K562 (cell line): ENCODE data around the gene OTP. TPM values are rescaled to one million over a fixed set of nuclear protein-coding genes. Genes with fewer than 3 reads are reported as not detected.

Experiments
- ATAC-seq: fragments of 200-7000 bp; cut with Tn5 transposase; 3 replicates; pipeline ENCODE4 v1.9.1; 2020; ENCODE audit warnings: moderate library complexity
- BruUV-seq: library from RNA; stranded (reverse); fragments of 400-500 nt; replicated peaks from 2 replicates; lab custom pipeline; 2021; lab: Mats Ljungman, UMichigan
- CTCF ChIA-PET: fragments of 300-600 bp; formaldehyde crosslinking; extraction: SDS; loops from one replicate; lab custom pipeline; 2021; ENCODE audit warnings: low intra/inter-chr PET ratio; lab: Yijun Ruan, JAX
- POLR2A ChIA-PET: fragments of 300-600, 350-650 bp; sonication (Branson Sonifier 250); formaldehyde crosslinking; extraction: SDS; loops from one replicate; lab custom pipeline; 2021; ENCODE audit warnings: antibody characterized with exemption, inconsistent platforms; lab: Yijun Ruan, JAX
- DNase-seq, 4 experiments: peaks; one replicate each; pipeline versions ENCODE4 v3.0.0 to v3.0.0-alpha.2; 2011 to 2018; ENCODE audit warnings: low spot score in 3 of 4, mixed read lengths in 3 of 4; ENCODE audit errors: extremely low read depth in 1 of 4
- FAIRE-seq: peaks from 2 replicates; lab custom pipeline; 2011; peaks lifted over from hg19 to GRCh38; lab: Jason Lieb, UNC
- H2AFZ ChIP-seq: 2 replicates; pipeline ENCODE4 v1.6.0; 2011; ENCODE audit warnings: low read depth, low read length, control low read depth, inconsistent platforms
- H3K27ac ChIP-seq: fragments of 200-600 bp; 3 replicates; pipeline ENCODE4 v1.8.0; 2011; ENCODE audit warnings: low read depth, mild to moderate bottlenecking, control low read depth, inconsistent platforms, low read length, moderate library complexity, mixed read lengths; ENCODE audit errors: extremely low read depth
- H3K27me3 ChIP-seq, 2 experiments: fragments of 300-600 bp in 1 of 2; 2 replicates in 1 of 2; 3 replicates in 1 of 2; pipeline versions ENCODE4 v1.6.0 to v1.8.0; 2011; ENCODE audit warnings: inconsistent platforms in 2 of 2, low read length in 2 of 2, mild to moderate bottlenecking in 1 of 2, mixed read lengths in 1 of 2, moderate library complexity in 1 of 2; ENCODE audit not compliant: control insufficient read depth in 2 of 2, insufficient read depth in 2 of 2
- H3K36me3 ChIP-seq: fragments of 300-600 bp; 3 replicates; pipeline ENCODE4 v1.8.0; 2011; ENCODE audit warnings: mild to moderate bottlenecking, low read length, inconsistent platforms; ENCODE audit not compliant: control insufficient read depth, insufficient read depth
- H3K4me1 ChIP-seq, 2 experiments: fragments of 200-600 bp in 1 of 2; replicated peaks in 1 of 2; 2 replicates in 1 of 2; 3 replicates in 1 of 2; pipeline versions ENCODE4 v1.5.1 to v1.8.0; 2011; ENCODE audit warnings: inconsistent platforms in 2 of 2, low read length in 2 of 2, mild to moderate bottlenecking in 1 of 2, mixed read lengths in 1 of 2, moderate library complexity in 1 of 2; ENCODE audit not compliant: control insufficient read depth in 2 of 2, insufficient read depth in 2 of 2
- H3K4me2 ChIP-seq: 2 replicates; pipeline ENCODE4 v1.6.1; 2011; ENCODE audit warnings: low read length, control low read depth, inconsistent platforms, mixed read lengths; ENCODE audit not compliant: insufficient read depth
- H3K4me3 ChIP-seq: fragments of 200-600 bp; sonication (generic), shearing (Covaris generic); 2 replicates; pipeline ENCODE4 v1.5.1; 2016; ENCODE audit warnings: control low read depth, inconsistent platforms
- H3K79me2 ChIP-seq: fragments of 200-600 bp; 3 replicates; pipeline ENCODE4 v1.8.0; 2011; ENCODE audit warnings: low read length, inconsistent platforms; ENCODE audit not compliant: control insufficient read depth, insufficient read depth
- H3K9ac ChIP-seq, 2 experiments: 2 replicates each; pipeline versions ENCODE4 v1.6.0 to v1.6.1; 2011; ENCODE audit warnings: low read depth in 2 of 2, low read length in 2 of 2, control low read depth in 1 of 2, inconsistent platforms in 1 of 2, mild to moderate bottlenecking in 1 of 2, mixed read lengths in 1 of 2; ENCODE audit not compliant: insufficient read depth in 1 of 2
- H3K9me1 ChIP-seq: one replicate; pipeline ENCODE4 v1.6.0; 2011; ENCODE audit warnings: inconsistent platforms, mild to moderate bottlenecking, low read length, moderate library complexity; ENCODE audit not compliant: control insufficient read depth, insufficient read depth
- H3K9me3 ChIP-seq: replicated peaks from 2 replicates; pipeline ENCODE4 v1.5.1; 2011; ENCODE audit warnings: low read depth, low read length, inconsistent platforms; ENCODE audit not compliant: control insufficient read depth, insufficient read depth
- H4K20me1 ChIP-seq: replicated peaks from 2 replicates; pipeline ENCODE4 v1.6.1; 2011; ENCODE audit warnings: low read length, inconsistent platforms, mixed read lengths; ENCODE audit not compliant: control insufficient read depth, insufficient read depth
- ZBTB33 ChIP-seq: sonication (generic); formaldehyde crosslinking; IDR thresholded peaks from 2 replicates; pipeline ENCODE4 v1.8.1; 2023; ENCODE audit warnings: mild to moderate bottlenecking, missing genetic modification reagents
- ZNF395 ChIP-seq: fragments of 200-800 bp; sonication (Bioruptor generic); IDR thresholded peaks from 2 replicates; pipeline ENCODE4 v1.6.1; 2017; ENCODE audit warnings: missing genetic modification characterization, missing compliant biosample characterization
- WGBS: fragments of 100-300 bp; shearing (Covaris generic); methylation state at CpG from one replicate; pipeline ENCODE4 v1.1.6; 2016; ENCODE audit warnings: low coverage, mixed read lengths; ENCODE audit not compliant: insufficient coverage; ENCODE audit errors: missing lambda C conversion rate; 5-methylcytosine and 5-hydroxymethylcytosine counted together
- in situ Hi-C: fragments of 300-500 bp; cut with MboI; formaldehyde crosslinking; loops from 4 replicates; pipeline ENCODE4 v1.15.0; 2018; ENCODE audit warnings: inconsistent platforms, mixed read lengths
- intact Hi-C: fragments of 100-400 bp; cut with micrococcal nuclease; formaldehyde crosslinking; loops from 2 replicates; pipeline ENCODE4 v1.14.2; 2022
- polyA plus RNA-seq, 8 experiments: library from polyadenylated mRNA; depleted of rRNA in 4 of 8; stranded (reverse) in 5 of 8; unstranded in 3 of 8; fragments of >200 nt; fragmentation: Nextera tagmentation in 2 of 8; fragmentation: Illumina TruSeq in 1 of 8; extraction: Ambion mirVana in 2 of 8; extraction: Trizol in 1 of 8; gene quantifications; 2 replicates each; pipeline versions ENCODE4 v1.2.1 to v1.2.3, GENCODE V29; 2011 to 2014; ENCODE audit warnings: inconsistent platforms in 1 of 8, missing spikeins in 1 of 8
- total RNA-seq, 7 experiments: library from RNA; depleted of rRNA in 6 of 7; stranded (reverse); fragments of >200 nt in 6 of 7; fragmentation: Illumina TruSeq in 2 of 7; extraction: Trizol in 2 of 7; gene quantifications; 2 replicates each; pipeline versions ENCODE4 v1.2.1 to v1.2.3, GENCODE V29; 2011 to 2021; ENCODE audit warnings: low replicate concordance in 1 of 7

OTP gene
- total and polyA plus RNA-seq, 9 of the 15 experiments (the other 6 are each of a cell fraction or from before 2014, with no cell fraction given), result 0.04 to 0.16 (median 0.06) TPM; not detected in 4

GRCh38 chr5:77640589-77641396, 2.3 kb upstream of the OTP start:
- CTCF ChIA-PET, result no interaction called here
- FAIRE-seq (no peak), DNase-seq (no peak), ATAC-seq (no peak)
- H2AFZ ChIP-seq, result no peak overlapping the region
- H3K27me3 ChIP-seq, result peaks cover 62 to 87% of the 10 kb centered on the region in 2 experiments
- H3K79me2 ChIP-seq, result no peaks in the 10 kb centered on the region
- no TSS peak for BruUV-seq
- 0 out of 2 replicates have a peak, but pooled peaks cover 6% of the 10 kb centered on the region for H4K20me1 ChIP-seq
- POLR2A ChIA-PET, result interaction anchor here (0.5 to 0.7 kb wide), 2 partner anchors 35 to 69 kb away, joined by 3 read pairs; no protein-coding TSS in a partner anchor
- 34% methylated on average over 33 of the region's 45 CpGs for WGBS
- H3K4me1 ChIP-seq, result peaks cover 0 to 39% of the 10 kb centered on the region in 2 experiments; a peak in 2 of 5 replicates
- intact Hi-C loops (loop anchor here (10.0 kb wide), 2 partner anchors 66 to 344 kb away; no protein-coding TSS in a partner anchor), in situ Hi-C loops (no loop called here)
- no peak overlapping the region for H3K9ac ChIP-seq
- no peak overlapping the region for H3K4me3 ChIP-seq
- H3K9me3 ChIP-seq, result no peaks in the 10 kb centered on the region
- no peak overlapping the region for H3K4me2 ChIP-seq
- TF ChIP-seq ZNF395 (CRISPR knock-in tag) (no peak), ZBTB33 (CRISPR knock-in tag) (no peak)
- H3K27ac ChIP-seq, result no peak overlapping the region
- no peaks in the 10 kb centered on the region for H3K9me1 ChIP-seq
- H3K36me3 ChIP-seq, result no peaks in the 10 kb centered on the region
